Smooth muscle cell (in vitro differentiated cells): ENCODE results near the gene VASN. TPM values are rescaled to one million over a fixed set of nuclear protein-coding genes. Genes with fewer than 3 reads are reported as not detected.

Experiments used
- DNase-seq: peaks from one replicate; lab custom pipeline; 2025; ENCODE audit not compliant: unreplicated experiment; lab: John Stamatoyannopoulos, UW
- H2AFZ ChIP-seq: fragments of 200-600 bp; sonication (generic); 2 replicates; pipeline ENCODE4 v1.6.0; 2016; ENCODE audit warnings: antibody characterized with exemption, low read depth, mild to moderate bottlenecking
- H3F3A ChIP-seq: fragments of 200-600 bp; sonication (generic); 2 replicates; pipeline ENCODE4 v1.6.0; 2017; ENCODE audit warnings: antibody characterized with exemption, low read depth
- H3K27ac ChIP-seq: fragments of 200-600 bp; sonication (generic); 2 replicates; pipeline ENCODE4 v1.5.1; 2016; ENCODE audit warnings: low read depth, mild to moderate bottlenecking
- H3K27me3 ChIP-seq: fragments of 200-600 bp; sonication (generic); 2 replicates; pipeline ENCODE4 v1.6.1; 2016; ENCODE audit warnings: low read depth, mild to moderate bottlenecking
- H3K36me3 ChIP-seq: fragments of 200-600 bp; sonication (generic); 2 replicates; pipeline ENCODE4 v1.5.1; 2016; ENCODE audit warnings: low read depth
- H3K4me1 ChIP-seq: fragments of 200-600 bp; sonication (generic); 2 replicates; pipeline ENCODE4 v1.5.1; 2016; ENCODE audit warnings: low read depth
- H3K4me2 ChIP-seq: fragments of 200-600 bp; sonication (generic); 2 replicates; pipeline ENCODE4 v1.6.0; 2016; ENCODE audit warnings: mild to moderate bottlenecking
- H3K4me3 ChIP-seq: fragments of 200-600 bp; sonication (generic); 2 replicates; pipeline ENCODE4 v1.5.1; 2016; ENCODE audit warnings: mild to moderate bottlenecking
- H3K79me2 ChIP-seq: fragments of 200-600 bp; sonication (generic); 2 replicates; pipeline ENCODE4 v1.6.0; 2016; ENCODE audit warnings: low read depth, mild to moderate bottlenecking
- H3K9ac ChIP-seq: fragments of 200-600 bp; sonication (generic); 2 replicates; pipeline ENCODE4 v1.6.0; 2016; ENCODE audit warnings: low read depth
- H3K9me3 ChIP-seq: fragments of 200-600 bp; sonication (generic); replicated peaks from 2 replicates; pipeline ENCODE4 v1.5.1; 2016; ENCODE audit warnings: low read depth
- H4K20me1 ChIP-seq: fragments of 200-600 bp; sonication (generic); 2 replicates; pipeline ENCODE4 v1.6.0; 2016; ENCODE audit warnings: low read depth
- WGBS: methylation state at CpG from one replicate; pipeline ENCODE4 v1.1.7; 2016; ENCODE audit warnings: low lambda C conversion rate; 5-methylcytosine and 5-hydroxymethylcytosine counted together
- polyA plus RNA-seq: library from polyadenylated mRNA; unstranded; fragments of >200 nt; fragmentation: Nextera tagmentation; extraction: Ambion mirVana; gene quantifications from 2 replicates; pipeline ENCODE4 v1.2.1, GENCODE V29; 2016
- total RNA-seq: library from RNA; depleted of rRNA; stranded (reverse); fragments of >200 nt; gene quantifications from 2 replicates; pipeline ENCODE4 v1.2.3, GENCODE V29; 2014
- TF ChIP-seq, protein P1 (sequence below): fragments of 200-600 bp; sonication (generic); IDR thresholded peaks from 2 replicates; pipeline ENCODE4 v1.5.1; 2017; ENCODE audit warnings: borderline replicate concordance, mild to moderate bottlenecking, antibody characterized with exemption; ENCODE audit not compliant: insufficient read depth, poor library complexity, severe bottlenecking

The VASN gene
- total and polyA plus RNA-seq, 2 experiments from 2014 or later, result 30.0 to 150 TPM

DNA sequence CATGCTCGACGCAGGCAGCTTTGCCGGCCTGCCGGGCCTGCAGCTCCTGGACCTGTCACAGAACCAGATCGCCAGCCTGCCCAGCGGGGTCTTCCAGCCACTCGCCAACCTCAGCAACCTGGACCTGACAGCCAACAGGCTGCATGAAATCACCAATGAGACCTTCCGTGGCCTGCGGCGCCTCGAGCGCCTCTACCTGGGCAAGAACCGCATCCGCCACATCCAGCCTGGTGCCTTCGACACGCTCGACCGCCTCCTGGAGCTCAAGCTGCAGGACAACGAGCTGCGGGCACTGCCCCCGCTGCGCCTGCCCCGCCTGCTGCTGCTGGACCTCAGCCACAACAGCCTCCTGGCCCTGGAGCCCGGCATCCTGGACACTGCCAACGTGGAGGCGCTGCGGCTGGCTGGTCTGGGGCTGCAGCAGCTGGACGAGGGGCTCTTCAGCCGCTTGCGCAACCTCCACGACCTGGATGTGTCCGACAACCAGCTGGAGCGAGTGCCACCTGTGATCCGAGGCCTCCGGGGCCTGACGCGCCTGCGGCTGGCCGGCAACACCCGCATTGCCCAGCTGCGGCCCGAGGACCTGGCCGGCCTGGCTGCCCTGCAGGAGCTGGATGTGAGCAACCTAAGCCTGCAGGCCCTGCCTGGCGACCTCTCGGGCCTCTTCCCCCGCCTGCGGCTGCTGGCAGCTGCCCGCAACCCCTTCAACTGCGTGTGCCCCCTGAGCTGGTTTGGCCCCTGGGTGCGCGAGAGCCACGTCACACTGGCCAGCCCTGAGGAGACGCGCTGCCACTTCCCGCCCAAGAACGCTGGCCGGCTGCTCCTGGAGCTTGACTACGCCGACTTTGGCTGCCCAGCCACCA, 9.7 kb downstream of the VASN start:
- Histone ChIP-seq H3K36me3 (no peaks in the 10 kb centered on the region), H3K79me2 (peaks cover 29% of the 10 kb centered on the region), H3K9ac (no peak overlapping the region), H3K27me3 (no peaks in the 10 kb centered on the region), H3F3A (peaks cover 16% of the 10 kb centered on the region), H3K27ac (no peak overlapping the region), H3K9me3 (no peaks in the 10 kb centered on the region), H2AFZ (no peak overlapping the region), H3K4me1 (no peaks in the 10 kb centered on the region), H3K4me2 (no peak overlapping the region), H4K20me1 (peaks cover 91% of the 10 kb centered on the region), H3K4me3 (no peak overlapping the region)
- TF ChIP-seq, protein P1, sequence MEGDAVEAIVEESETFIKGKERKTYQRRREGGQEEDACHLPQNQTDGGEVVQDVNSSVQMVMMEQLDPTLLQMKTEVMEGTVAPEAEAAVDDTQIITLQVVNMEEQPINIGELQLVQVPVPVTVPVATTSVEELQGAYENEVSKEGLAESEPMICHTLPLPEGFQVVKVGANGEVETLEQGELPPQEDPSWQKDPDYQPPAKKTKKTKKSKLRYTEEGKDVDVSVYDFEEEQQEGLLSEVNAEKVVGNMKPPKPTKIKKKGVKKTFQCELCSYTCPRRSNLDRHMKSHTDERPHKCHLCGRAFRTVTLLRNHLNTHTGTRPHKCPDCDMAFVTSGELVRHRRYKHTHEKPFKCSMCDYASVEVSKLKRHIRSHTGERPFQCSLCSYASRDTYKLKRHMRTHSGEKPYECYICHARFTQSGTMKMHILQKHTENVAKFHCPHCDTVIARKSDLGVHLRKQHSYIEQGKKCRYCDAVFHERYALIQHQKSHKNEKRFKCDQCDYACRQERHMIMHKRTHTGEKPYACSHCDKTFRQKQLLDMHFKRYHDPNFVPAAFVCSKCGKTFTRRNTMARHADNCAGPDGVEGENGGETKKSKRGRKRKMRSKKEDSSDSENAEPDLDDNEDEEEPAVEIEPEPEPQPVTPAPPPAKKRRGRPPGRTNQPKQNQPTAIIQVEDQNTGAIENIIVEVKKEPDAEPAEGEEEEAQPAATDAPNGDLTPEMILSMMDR, result no peak
- DNase-seq, result no peak
- WGBS, result 96% methylated on average over 44 of the region's 59 CpGs

DNA sequence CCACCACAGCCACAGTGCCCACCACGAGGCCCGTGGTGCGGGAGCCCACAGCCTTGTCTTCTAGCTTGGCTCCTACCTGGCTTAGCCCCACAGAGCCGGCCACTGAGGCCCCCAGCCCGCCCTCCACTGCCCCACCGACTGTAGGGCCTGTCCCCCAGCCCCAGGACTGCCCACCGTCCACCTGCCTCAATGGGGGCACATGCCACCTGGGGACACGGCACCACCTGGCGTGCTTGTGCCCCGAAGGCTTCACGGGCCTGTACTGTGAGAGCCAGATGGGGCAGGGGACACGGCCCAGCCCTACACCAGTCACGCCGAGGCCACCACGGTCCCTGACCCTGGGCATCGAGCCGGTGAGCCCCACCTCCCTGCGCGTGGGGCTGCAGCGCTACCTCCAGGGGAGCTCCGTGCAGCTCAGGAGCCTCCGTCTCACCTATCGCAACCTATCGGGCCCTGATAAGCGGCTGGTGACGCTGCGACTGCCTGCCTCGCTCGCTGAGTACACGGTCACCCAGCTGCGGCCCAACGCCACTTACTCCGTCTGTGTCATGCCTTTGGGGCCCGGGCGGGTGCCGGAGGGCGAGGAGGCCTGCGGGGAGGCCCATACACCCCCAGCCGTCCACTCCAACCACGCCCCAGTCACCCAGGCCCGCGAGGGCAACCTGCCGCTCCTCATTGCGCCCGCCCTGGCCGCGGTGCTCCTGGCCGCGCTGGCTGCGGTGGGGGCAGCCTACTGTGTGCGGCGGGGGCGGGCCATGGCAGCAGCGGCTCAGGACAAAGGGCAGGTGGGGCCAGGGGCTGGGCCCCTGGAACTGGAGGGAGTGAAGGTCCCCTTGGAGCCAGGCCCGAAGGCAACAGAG, 10.5 kb downstream of the VASN start:
- no peak overlapping the region for H3K4me3 ChIP-seq
- H3F3A ChIP-seq, result peaks cover 16% of the 10 kb centered on the region
- no peaks in the 10 kb centered on the region for H3K36me3 ChIP-seq
- WGBS, result 97% methylated on average over 42 of the region's 55 CpGs
- H3K79me2 ChIP-seq, result peaks cover 22% of the 10 kb centered on the region
- no peaks in the 10 kb centered on the region for H3K9me3 ChIP-seq
- H2AFZ ChIP-seq, result no peak overlapping the region
- no peak overlapping the region for H3K27ac ChIP-seq
- TF ChIP-seq, protein P1, result no peak
- H4K20me1 ChIP-seq, result peaks cover 83% of the 10 kb centered on the region
- no peak overlapping the region for H3K4me2 ChIP-seq
- no peak overlapping the region for H3K9ac ChIP-seq
- no peaks in the 10 kb centered on the region for H3K4me1 ChIP-seq
- no peaks in the 10 kb centered on the region for H3K27me3 ChIP-seq
- DNase-seq, result no peak

DNA sequence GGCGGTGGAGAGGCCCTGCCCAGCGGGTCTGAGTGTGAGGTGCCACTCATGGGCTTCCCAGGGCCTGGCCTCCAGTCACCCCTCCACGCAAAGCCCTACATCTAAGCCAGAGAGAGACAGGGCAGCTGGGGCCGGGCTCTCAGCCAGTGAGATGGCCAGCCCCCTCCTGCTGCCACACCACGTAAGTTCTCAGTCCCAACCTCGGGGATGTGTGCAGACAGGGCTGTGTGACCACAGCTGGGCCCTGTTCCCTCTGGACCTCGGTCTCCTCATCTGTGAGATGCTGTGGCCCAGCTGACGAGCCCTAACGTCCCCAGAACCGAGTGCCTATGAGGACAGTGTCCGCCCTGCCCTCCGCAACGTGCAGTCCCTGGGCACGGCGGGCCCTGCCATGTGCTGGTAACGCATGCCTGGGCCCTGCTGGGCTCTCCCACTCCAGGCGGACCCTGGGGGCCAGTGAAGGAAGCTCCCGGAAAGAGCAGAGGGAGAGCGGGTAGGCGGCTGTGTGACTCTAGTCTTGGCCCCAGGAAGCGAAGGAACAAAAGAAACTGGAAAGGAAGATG, 11.2 kb downstream of the VASN start:
- Histone ChIP-seq H4K20me1 (peaks cover 76% of the 10 kb centered on the region), H3K79me2 (peaks cover 15% of the 10 kb centered on the region), H2AFZ (no peak overlapping the region), H3F3A (peaks cover 16% of the 10 kb centered on the region), H3K4me3 (no peak overlapping the region), H3K9ac (no peak overlapping the region), H3K27me3 (no peaks in the 10 kb centered on the region), H3K9me3 (no peaks in the 10 kb centered on the region), H3K36me3 (no peaks in the 10 kb centered on the region), H3K27ac (no peak overlapping the region), H3K4me1 (peaks cover 3% of the 10 kb centered on the region), H3K4me2 (no peak overlapping the region)
- no peak for DNase-seq
- 97% methylated on average over 20 of the region's 21 CpGs for WGBS
- TF ChIP-seq, protein P1, result no peak
